HepG2 (cell line): ENCODE data around the gene CASP6. TPM values are rescaled to one million over a fixed set of nuclear protein-coding genes. Genes with fewer than 3 reads are reported as not detected.

Experiments
- AKAP8 ChIP-seq: sonication (generic); formaldehyde crosslinking; IDR thresholded peaks from 2 replicates; pipeline ENCODE4 v1.5.1; 2020; ENCODE audit warnings: mild to moderate bottlenecking, missing genetic modification reagents
- CBX5 ChIP-seq: sonication (generic); formaldehyde crosslinking; IDR thresholded peaks from 2 replicates; pipeline ENCODE4 v1.4.0; 2020; ENCODE audit warnings: missing genetic modification reagents, borderline replicate concordance
- CEBPB ChIP-seq: IDR thresholded peaks from 2 replicates; pipeline ENCODE4 v1.6.1; 2011; ENCODE audit warnings: low read depth, low read length, improper control_type of control experiment, borderline replicate concordance
- CREM ChIP-seq, 2 experiments: sonication (generic) in 1 of 2; formaldehyde crosslinking in 1 of 2; IDR thresholded peaks; 2 replicates each; pipeline versions ENCODE4 v1.4.0 to v1.6.1; 2016 to 2020; ENCODE audit warnings: antibody characterized with exemption in 1 of 2, mild to moderate bottlenecking in 1 of 2, missing genetic modification reagents in 1 of 2
- ETV5 ChIP-seq: IDR thresholded peaks from 2 replicates; pipeline ENCODE4 v1.6.1; 2018; ENCODE audit warnings: missing biosample characterization, missing genetic modification reagents, inconsistent platforms, borderline replicate concordance
- FLYWCH1 ChIP-seq: sonication (generic); formaldehyde crosslinking; IDR thresholded peaks from 2 replicates; pipeline ENCODE4 v1.8.1; 2023; ENCODE audit warnings: mild to moderate bottlenecking, missing genetic modification reagents
- NFIB ChIP-seq: sonication (generic); formaldehyde crosslinking; IDR thresholded peaks from 2 replicates; pipeline ENCODE4 v1.9.0; 2021; ENCODE audit warnings: missing genetic modification reagents, mild to moderate bottlenecking, borderline replicate concordance
- NR2F6 ChIP-seq, 2 experiments: IDR thresholded peaks; 2 replicates each; pipeline ENCODE4 v1.6.1; 2016; ENCODE audit warnings: antibody characterized with exemption in 1 of 2, mild to moderate bottlenecking in 1 of 2
- PAF1 ChIP-seq: IDR thresholded peaks from 2 replicates; pipeline ENCODE4 v1.6.1; 2016; ENCODE audit warnings: missing genetic modification reagents, missing compliant biosample characterization
- PHF21A ChIP-seq: sonication (generic); formaldehyde crosslinking; IDR thresholded peaks from 2 replicates; pipeline ENCODE4 v1.5.0; 2020; ENCODE audit warnings: mild to moderate bottlenecking, missing genetic modification reagents
- RELA ChIP-seq: sonication (generic); formaldehyde crosslinking; IDR thresholded peaks from 2 replicates; pipeline ENCODE4 v1.4.0; 2020; ENCODE audit warnings: missing genetic modification reagents
- RXRB ChIP-seq: IDR thresholded peaks from 2 replicates; pipeline ENCODE4 v1.6.1; 2016; ENCODE audit warnings: borderline replicate concordance, missing genetic modification reagents, missing compliant biosample characterization
- SAP130 ChIP-seq: IDR thresholded peaks from 2 replicates; pipeline ENCODE4 v1.6.1; 2016; ENCODE audit warnings: low read depth
- SNAI1 ChIP-seq: sonication (generic); formaldehyde crosslinking; IDR thresholded peaks from 2 replicates; pipeline ENCODE4 v1.5.0; 2020; ENCODE audit warnings: mild to moderate bottlenecking, missing genetic modification reagents, borderline replicate concordance
- ZNF230 ChIP-seq: sonication (generic); formaldehyde crosslinking; IDR thresholded peaks from 2 replicates; pipeline ENCODE4 v1.4.0; 2020; ENCODE audit warnings: mild to moderate bottlenecking, missing genetic modification reagents
- ZNF557 ChIP-seq: sonication (generic); formaldehyde crosslinking; IDR thresholded peaks from 2 replicates; pipeline ENCODE4 v1.4.0; 2020; ENCODE audit warnings: missing genetic modification reagents
- ZNF569 ChIP-seq: sonication (generic); formaldehyde crosslinking; IDR thresholded peaks from 2 replicates; pipeline ENCODE4 v1.5.0; 2020; ENCODE audit warnings: mild to moderate bottlenecking, missing genetic modification reagents, moderate library complexity, borderline replicate concordance
- ZNF878 ChIP-seq: sonication (generic); formaldehyde crosslinking; IDR thresholded peaks from 2 replicates; pipeline ENCODE4 v1.8.1; 2023; ENCODE audit warnings: mild to moderate bottlenecking, missing genetic modification reagents, moderate library complexity
- polyA plus RNA-seq, 8 experiments: library from polyadenylated mRNA; depleted of rRNA in 3 of 8; stranded (reverse) in 7 of 8; unstranded in 1 of 8; fragments of >200 nt; fragmentation: Illumina TruSeq in 4 of 8; extraction: Trizol in 4 of 8; gene quantifications; 2 replicates each; pipeline versions ENCODE4 v1.2.1 to v1.2.3, GENCODE V29; 2011 to 2016; ENCODE audit warnings: low read depth in 4 of 8, missing spikeins in 1 of 8, mixed read lengths in 1 of 8; ENCODE audit not compliant: insufficient read depth in 1 of 8
- total RNA-seq, 5 experiments: library from RNA; depleted of rRNA; stranded (reverse); fragments of >200 nt; fragmentation: Illumina TruSeq; extraction: Trizol; gene quantifications; 2 replicates each; pipeline ENCODE4 v1.2.3, GENCODE V29; 2016; ENCODE audit warnings: low read depth in 1 of 5
- TF ChIP-seq, protein P1 (sequence below): conservative IDR thresholded peaks from 2 replicates; pipeline ENCODE4 v1.6.1; 2018; ENCODE audit warnings: missing genetic modification reagents
- TF ChIP-seq, protein P2 (sequence below): sonication (generic); formaldehyde crosslinking; IDR thresholded peaks from 2 replicates; pipeline ENCODE4 v1.5.1; 2020; ENCODE audit warnings: mild to moderate bottlenecking, missing genetic modification reagents
- TF ChIP-seq, protein P3 (sequence below): sonication (generic); formaldehyde crosslinking; IDR thresholded peaks from 2 replicates; pipeline ENCODE4 v1.9.0; 2022; ENCODE audit warnings: missing genetic modification reagents, mild to moderate bottlenecking, borderline replicate concordance
- TF ChIP-seq, protein P4 (sequence below): sonication (generic); formaldehyde crosslinking; IDR thresholded peaks from 2 replicates; pipeline ENCODE4 v1.8.1; 2023; ENCODE audit warnings: mild to moderate bottlenecking, missing genetic modification reagents

CASP6 gene
- total and polyA plus RNA-seq, 2 of the 13 experiments (the other 11 are each of a cell fraction or from before 2014, with no cell fraction given), result 19.7 to 34.6 TPM

DNA sequence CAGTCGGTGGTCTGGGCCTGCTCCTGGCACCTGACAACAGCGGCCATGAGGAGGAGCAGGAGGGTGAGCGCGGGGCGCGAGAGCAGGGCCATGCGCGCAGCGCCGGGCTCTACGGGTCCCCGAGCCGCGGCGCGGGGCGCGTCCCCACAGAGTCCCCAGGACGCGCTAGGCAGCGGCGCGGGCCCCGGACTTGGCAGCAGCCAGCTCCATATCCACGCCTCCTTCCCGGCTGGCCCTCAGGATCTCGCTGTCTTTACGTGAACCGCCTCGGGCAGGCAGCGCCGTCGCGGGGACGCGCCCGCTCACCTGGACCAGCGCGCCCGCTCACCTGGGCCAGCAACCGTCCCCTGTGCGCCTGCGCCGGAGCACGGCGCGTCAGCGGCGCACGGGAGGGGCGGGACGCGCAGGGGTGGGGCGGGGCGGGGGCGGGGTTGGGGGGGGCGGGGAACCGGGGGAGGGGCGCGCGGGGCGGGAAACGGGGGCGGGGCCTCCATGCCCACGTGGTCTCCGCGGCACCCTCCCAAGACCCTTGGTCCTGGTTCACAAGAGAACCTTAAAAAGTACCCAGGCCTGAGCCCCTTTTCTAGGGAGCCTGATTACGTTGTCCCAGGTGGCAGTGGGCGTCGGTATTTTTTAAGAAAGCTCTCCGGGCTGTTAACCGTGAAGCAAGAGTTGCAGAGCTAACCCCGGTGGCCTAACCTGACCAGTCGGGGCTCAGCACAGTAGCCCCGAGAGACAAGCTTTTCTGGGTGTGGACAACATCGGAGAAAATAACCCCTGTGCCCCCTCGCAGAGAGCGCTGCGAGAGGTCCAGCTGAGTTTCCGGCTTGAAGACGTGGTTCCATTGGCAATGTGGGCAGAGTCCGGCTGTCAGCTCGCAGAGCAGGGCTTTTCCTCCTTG is 26.7 kb upstream of the CASP6 start, which contains the start of gene PLA2G12A (continued):
- TF ChIP-seq, protein P1, sequence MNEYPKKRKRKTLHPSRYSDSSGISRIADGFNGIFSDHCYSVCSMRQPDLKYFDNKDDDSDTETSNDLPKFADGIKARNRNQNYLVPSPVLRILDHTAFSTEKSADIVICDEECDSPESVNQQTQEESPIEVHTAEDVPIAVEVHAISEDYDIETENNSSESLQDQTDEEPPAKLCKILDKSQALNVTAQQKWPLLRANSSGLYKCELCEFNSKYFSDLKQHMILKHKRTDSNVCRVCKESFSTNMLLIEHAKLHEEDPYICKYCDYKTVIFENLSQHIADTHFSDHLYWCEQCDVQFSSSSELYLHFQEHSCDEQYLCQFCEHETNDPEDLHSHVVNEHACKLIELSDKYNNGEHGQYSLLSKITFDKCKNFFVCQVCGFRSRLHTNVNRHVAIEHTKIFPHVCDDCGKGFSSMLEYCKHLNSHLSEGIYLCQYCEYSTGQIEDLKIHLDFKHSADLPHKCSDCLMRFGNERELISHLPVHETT (CRISPR knock-in tag), result no peak
- TF ChIP-seq RELA, result no peak
- TF ChIP-seq ZNF230 (CRISPR knock-in tag), result no peak
- no peak for TF ChIP-seq ZNF569 (CRISPR knock-in tag)
- TF ChIP-seq CREM (IDR thresholded peaks at IDR 0.05), result no peak
- no peak for TF ChIP-seq CREM (CRISPR knock-in tag; IDR thresholded peaks at IDR 0.05)
- TF ChIP-seq, protein P2, sequence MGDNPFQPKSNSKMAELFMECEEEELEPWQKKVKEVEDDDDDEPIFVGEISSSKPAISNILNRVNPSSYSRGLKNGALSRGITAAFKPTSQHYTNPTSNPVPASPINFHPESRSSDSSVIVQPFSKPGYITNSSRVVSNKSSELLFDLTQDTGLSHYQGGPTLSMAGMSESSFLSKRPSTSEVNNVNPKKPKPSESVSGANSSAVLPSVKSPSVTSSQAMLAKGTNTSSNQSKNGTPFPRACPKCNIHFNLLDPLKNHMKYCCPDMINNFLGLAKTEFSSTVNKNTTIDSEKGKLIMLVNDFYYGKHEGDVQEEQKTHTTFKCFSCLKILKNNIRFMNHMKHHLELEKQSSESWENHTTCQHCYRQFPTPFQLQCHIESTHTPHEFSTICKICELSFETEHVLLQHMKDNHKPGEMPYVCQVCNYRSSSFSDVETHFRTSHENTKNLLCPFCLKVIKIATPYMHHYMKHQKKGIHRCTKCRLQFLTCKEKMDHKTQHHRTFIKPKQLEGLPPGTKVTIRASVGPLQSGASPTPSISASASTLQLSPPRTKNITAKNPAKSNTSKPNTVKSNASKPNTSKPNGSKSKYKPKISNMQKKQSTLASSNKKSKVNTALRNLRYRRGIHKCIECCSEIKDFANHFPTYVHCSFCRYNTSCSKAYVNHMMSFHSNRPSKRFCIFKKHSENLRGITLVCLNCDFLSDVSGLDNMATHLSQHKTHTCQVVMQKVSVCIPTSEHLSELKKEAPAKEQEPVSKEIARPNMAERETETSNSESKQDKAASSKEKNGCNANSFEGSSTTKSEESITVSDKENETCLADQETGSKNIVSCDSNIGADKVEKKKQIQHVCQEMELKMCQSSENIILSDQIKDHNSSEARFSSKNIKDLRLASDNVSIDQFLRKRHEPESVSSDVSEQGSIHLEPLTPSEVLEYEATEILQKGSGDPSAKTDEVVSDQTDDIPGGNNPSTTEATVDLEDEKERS (CRISPR knock-in tag), result peak; percentile 59; the same call in 1 of the 2 replicates
- no peak for TF ChIP-seq RXRB (CRISPR knock-in tag)
- TF ChIP-seq AKAP8 (CRISPR knock-in tag), result peak; percentile 85
- no peak for TF ChIP-seq SNAI1 (CRISPR knock-in tag)
- TF ChIP-seq ZNF557 (CRISPR knock-in tag), result no peak
- TF ChIP-seq, protein P3, sequence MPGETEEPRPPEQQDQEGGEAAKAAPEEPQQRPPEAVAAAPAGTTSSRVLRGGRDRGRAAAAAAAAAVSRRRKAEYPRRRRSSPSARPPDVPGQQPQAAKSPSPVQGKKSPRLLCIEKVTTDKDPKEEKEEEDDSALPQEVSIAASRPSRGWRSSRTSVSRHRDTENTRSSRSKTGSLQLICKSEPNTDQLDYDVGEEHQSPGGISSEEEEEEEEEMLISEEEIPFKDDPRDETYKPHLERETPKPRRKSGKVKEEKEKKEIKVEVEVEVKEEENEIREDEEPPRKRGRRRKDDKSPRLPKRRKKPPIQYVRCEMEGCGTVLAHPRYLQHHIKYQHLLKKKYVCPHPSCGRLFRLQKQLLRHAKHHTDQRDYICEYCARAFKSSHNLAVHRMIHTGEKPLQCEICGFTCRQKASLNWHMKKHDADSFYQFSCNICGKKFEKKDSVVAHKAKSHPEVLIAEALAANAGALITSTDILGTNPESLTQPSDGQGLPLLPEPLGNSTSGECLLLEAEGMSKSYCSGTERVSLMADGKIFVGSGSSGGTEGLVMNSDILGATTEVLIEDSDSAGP, result peak; percentile 79
- TF ChIP-seq ETV5 (CRISPR knock-in tag), result no peak; the same call in 1 of the 2 replicates
- no peak for TF ChIP-seq PAF1 (CRISPR knock-in tag)
- no peak for TF ChIP-seq FLYWCH1 (CRISPR knock-in tag)
- TF ChIP-seq, protein P4, sequence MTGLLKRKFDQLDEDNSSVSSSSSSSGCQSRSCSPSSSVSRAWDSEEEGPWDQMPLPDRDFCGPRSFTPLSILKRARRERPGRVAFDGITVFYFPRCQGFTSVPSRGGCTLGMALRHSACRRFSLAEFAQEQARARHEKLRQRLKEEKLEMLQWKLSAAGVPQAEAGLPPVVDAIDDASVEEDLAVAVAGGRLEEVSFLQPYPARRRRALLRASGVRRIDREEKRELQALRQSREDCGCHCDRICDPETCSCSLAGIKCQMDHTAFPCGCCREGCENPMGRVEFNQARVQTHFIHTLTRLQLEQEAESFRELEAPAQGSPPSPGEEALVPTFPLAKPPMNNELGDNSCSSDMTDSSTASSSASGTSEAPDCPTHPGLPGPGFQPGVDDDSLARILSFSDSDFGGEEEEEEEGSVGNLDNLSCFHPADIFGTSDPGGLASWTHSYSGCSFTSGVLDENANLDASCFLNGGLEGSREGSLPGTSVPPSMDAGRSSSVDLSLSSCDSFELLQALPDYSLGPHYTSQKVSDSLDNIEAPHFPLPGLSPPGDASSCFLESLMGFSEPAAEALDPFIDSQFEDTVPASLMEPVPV (CRISPR knock-in tag), result peak; percentile 84
- no peak for TF ChIP-seq NR2F6 (IDR thresholded peaks at IDR 0.05)
- no peak for TF ChIP-seq NR2F6 (CRISPR knock-in tag; IDR thresholded peaks at IDR 0.05)
- TF ChIP-seq CEBPB, result no peak
- no peak for TF ChIP-seq CBX5 (CRISPR knock-in tag)
- peak; percentile 29; the same call in 1 of the 2 replicates for TF ChIP-seq PHF21A (CRISPR knock-in tag)
- peak; percentile 65 for TF ChIP-seq SAP130 (CRISPR knock-in tag)
- TF ChIP-seq NFIB (CRISPR knock-in tag), result no peak
- TF ChIP-seq ZNF878, result peak; percentile 60; the same call in 1 of the 2 replicates
